MCF 10A (cell line): ENCODE data around the gene ROPN1. TPM values are rescaled to one million over a fixed set of nuclear protein-coding genes. Genes with fewer than 3 reads are reported as not detected.

Experiments used
- BruUV-seq: library from RNA; stranded (reverse); fragments of 400-500 nt; replicated peaks from 2 replicates; lab custom pipeline; 2021; lab: Mats Ljungman, UMichigan
- CTCF ChIA-PET: fragments of 300-600 bp; sonication (Branson Sonifier 250); formaldehyde crosslinking; extraction: SDS; loops from one replicate; lab custom pipeline; 2021; ENCODE audit warnings: antibody characterized with exemption, inconsistent platforms; lab: Yijun Ruan, JAX
- POLR2A ChIA-PET: fragments of 300-600, 350-650 bp; sonication (Branson Sonifier 250); formaldehyde crosslinking; extraction: SDS; loops from one replicate; lab custom pipeline; 2020; ENCODE audit warnings: antibody characterized with exemption, inconsistent platforms; lab: Yijun Ruan, JAX
- DNase-seq: peaks from one replicate; pipeline ENCODE4 v3.0.0-alpha.2; 2018; ENCODE audit not compliant: unreplicated experiment
- H3K27ac Mint-ChIP-seq: one replicate; pipeline ENCODE4 v1.8.0; 2022; ENCODE audit warnings: mild to moderate bottlenecking, low read depth, mixed read lengths; ENCODE audit not compliant: unreplicated experiment
- H3K27me3 Mint-ChIP-seq: one replicate; pipeline ENCODE4 v1.8.0; 2022; ENCODE audit warnings: mixed read lengths; ENCODE audit not compliant: insufficient read depth, unreplicated experiment
- H3K36me3 Mint-ChIP-seq: one replicate; pipeline ENCODE4 v1.8.0; 2022; ENCODE audit warnings: mild to moderate bottlenecking, moderate library complexity, mixed read lengths; ENCODE audit not compliant: insufficient read depth, unreplicated experiment
- H3K4me1 Mint-ChIP-seq: one replicate; pipeline ENCODE4 v1.8.0; 2022; ENCODE audit warnings: mixed read lengths; ENCODE audit not compliant: insufficient read depth, unreplicated experiment
- H3K4me3 Mint-ChIP-seq: one replicate; pipeline ENCODE4 v1.8.0; 2022; ENCODE audit warnings: mild to moderate bottlenecking, moderate library complexity, mixed read lengths; ENCODE audit not compliant: unreplicated experiment
- H3K9me3 Mint-ChIP-seq: one replicate; pipeline ENCODE4 v1.8.0; 2022; ENCODE audit warnings: mixed read lengths; ENCODE audit not compliant: unreplicated experiment
- CTCF ChIP-seq: fragments of 200-600 bp; IDR thresholded peaks from one replicate; pipeline ENCODE4 v1.8.0; 2022; ENCODE audit warnings: antibody characterized with exemption, mild to moderate bottlenecking; ENCODE audit not compliant: unreplicated experiment
- intact Hi-C: fragments of 100-400 bp; cut with micrococcal nuclease; formaldehyde crosslinking; loops from 2 replicates; pipeline ENCODE4 v1.14.1; 2022
- total RNA-seq: library from RNA; stranded (reverse); gene quantifications from 2 replicates; pipeline ENCODE4 v1.2.3, GENCODE V29; 2022

ROPN1 gene
- total RNA-seq, 1 experiment from 2014 or later, result not detected

GRCh38 chr3:123926396-123926795 lies 65.5 kb downstream of the ROPN1 start:
- no TSS peak for BruUV-seq
- POLR2A ChIA-PET, result no interaction called here
- H3K9me3 Mint-ChIP-seq, result peaks cover 11% of the 10 kb centered on the region
- TF ChIP-seq CTCF, result no peak
- no peaks in the 10 kb centered on the region for H3K27me3 Mint-ChIP-seq
- CTCF ChIA-PET, result interaction anchor here (0.6 to 1.4 kb wide), 3 partner anchors 10 to 154 kb away, joined by 3 to 7 read pairs (median 4); no protein-coding TSS in a partner anchor
- H3K27ac Mint-ChIP-seq, result no peak overlapping the region
- intact Hi-C loops, result no loop called here
- H3K4me1 Mint-ChIP-seq, result no peaks in the 10 kb centered on the region
- no peak for DNase-seq
- H3K4me3 Mint-ChIP-seq, result no peak overlapping the region
- H3K36me3 Mint-ChIP-seq, result peaks cover 42% of the 10 kb centered on the region

GRCh38 chr3:123920868-123921267 lies 71.1 kb downstream of the ROPN1 start:
- H3K4me1 Mint-ChIP-seq, result no peaks in the 10 kb centered on the region
- no peak for DNase-seq
- ChIA-PET POLR2A (no interaction called here), CTCF (no interaction called here)
- no peaks in the 10 kb centered on the region for H3K27me3 Mint-ChIP-seq
- no TSS peak for BruUV-seq
- no peak for TF ChIP-seq CTCF
- no peak overlapping the region for H3K27ac Mint-ChIP-seq
- peaks cover 28% of the 10 kb centered on the region for H3K36me3 Mint-ChIP-seq
- no peak overlapping the region for H3K4me3 Mint-ChIP-seq
- intact Hi-C loops, result no loop called here
- H3K9me3 Mint-ChIP-seq, result peaks cover 29% of the 10 kb centered on the region

GRCh38 chr3:123920383-123920782 lies 71.5 kb downstream of the ROPN1 start:
- ChIA-PET POLR2A (no interaction called here), CTCF (no interaction called here)
- intact Hi-C loops, result no loop called here

GRCh38 chr3:123919353-123919752 lies 72.6 kb downstream of the ROPN1 start:
- H3K36me3 Mint-ChIP-seq, result peaks cover 21% of the 10 kb centered on the region
- TF ChIP-seq CTCF, result no peak
- no TSS peak for BruUV-seq

More at GRCh38 chr3:123920383-123920782, 71.5 kb downstream of the ROPN1 start:
- H3K4me1 Mint-ChIP-seq, result no peaks in the 10 kb centered on the region
- H3K9me3 Mint-ChIP-seq, result peaks cover 29% of the 10 kb centered on the region
- no peak for TF ChIP-seq CTCF
- H3K27me3 Mint-ChIP-seq, result no peaks in the 10 kb centered on the region
- H3K36me3 Mint-ChIP-seq, result peaks cover 27% of the 10 kb centered on the region
- BruUV-seq, result no TSS peak
- no peak for DNase-seq
- no peak overlapping the region for H3K4me3 Mint-ChIP-seq
- no peak overlapping the region for H3K27ac Mint-ChIP-seq

More at GRCh38 chr3:123919353-123919752, 72.6 kb downstream of the ROPN1 start:
- H3K27me3 Mint-ChIP-seq, result no peaks in the 10 kb centered on the region
- ChIA-PET POLR2A (no interaction called here), CTCF (interaction anchor here (0.6 kb wide), 1 partner anchor 129 kb away, joined by 3 read pairs; no protein-coding TSS in a partner anchor)
- intact Hi-C loops, result no loop called here
- no peaks in the 10 kb centered on the region for H3K4me1 Mint-ChIP-seq
- no peak overlapping the region for H3K4me3 Mint-ChIP-seq
- no peak for DNase-seq
- peaks cover 29% of the 10 kb centered on the region for H3K9me3 Mint-ChIP-seq
- H3K27ac Mint-ChIP-seq, result no peak overlapping the region

Other genes starting within 250 kb of the ROPN1 start
- 1.3 and 2.3 TPM in 2 replicates for gene MYLK, start 107.8 kb downstream of the ROPN1 start, total RNA-seq
- gene CCDC14, start 30.9 kb downstream of the ROPN1 start, total RNA-seq, result 23.8 and 31.1 TPM in 2 replicates
- 0.05 TPM in 1 of 2 replicates, not detected in the other for gene KALRN, start 41.2 kb upstream of the ROPN1 start, total RNA-seq